GM12892 (cell line): Measurements from ENCODE around the gene CDH2.

Experiments
- POLR2A ChIP-seq: IDR thresholded peaks from 2 replicates; pipeline ENCODE4 v1.6.1; 2011; ENCODE audit warnings: low read depth, low read length, control low read depth
- POLR2AphosphoS5 ChIP-seq: IDR thresholded peaks from 2 replicates; pipeline ENCODE4 v1.6.1; 2011; ENCODE audit warnings: low read depth, low read length, control low read depth
- TAF1 ChIP-seq: IDR thresholded peaks from 2 replicates; pipeline ENCODE4 v1.6.1; 2011; ENCODE audit warnings: low read depth, mild to moderate bottlenecking, control low read depth, low read length, borderline replicate concordance

GRCh38 chr18:28067346-28067745, 109.6 kb downstream of the CDH2 start:
- no peak for TF ChIP-seq TAF1
- no peak for TF ChIP-seq POLR2AphosphoS5
- TF ChIP-seq POLR2A = no peak
